Thyroid gland (tissue), 4 donors: Measurements from ENCODE around the gene GPR3. TPM values are rescaled to one million over a fixed set of nuclear protein-coding genes. Genes with fewer than 3 reads are reported as not detected.
A peak's percentile ranks its signal among the peaks of the same experiment; 100 is the strongest.

Experiments
- DNase-seq, 2 donors: peaks; one replicate each; pipeline ENCODE4 v3.0.0-alpha.2; 2019
- H3K27ac ChIP-seq, 3 donors: fragments of 200-600 bp; sonication (generic); 1 replicate in 2 of 3; 2 replicates in 1 of 3; pipeline ENCODE4 v1.5.1; 2016 to 2019; ENCODE audit warnings: mild to moderate bottlenecking in 1 of 3, moderate library complexity in 1 of 3
- H3K27me3 ChIP-seq: fragments of 200-600 bp; sonication (generic); one replicate; pipeline ENCODE4 v1.5.1; 2019
- H3K36me3 ChIP-seq, 2 donors: fragments of 200-600 bp; sonication (generic); one replicate each; pipeline ENCODE4 v1.5.1; 2016 to 2019
- H3K4me1 ChIP-seq, 2 donors: fragments of 200-600 bp; sonication (generic); one replicate each; pipeline ENCODE4 v1.5.1; 2017 to 2019
- H3K4me3 ChIP-seq, 3 donors: fragments of 200-600 bp; sonication (generic); replicated peaks in 1 of 3; 1 replicate in 2 of 3; 2 replicates in 1 of 3; pipeline ENCODE4 v1.5.1; 2016; ENCODE audit warnings: mild to moderate bottlenecking in 1 of 3
- H3K9me3 ChIP-seq: fragments of 200-600 bp; sonication (generic); one replicate; pipeline ENCODE4 v1.5.1; 2017
- CTCF ChIP-seq, 6 experiments: fragments of 200-600 bp in 3 of 6; fragments of 450-650 bp in 3 of 6; sonication (generic) in 3 of 6; IDR thresholded peaks; one replicate each; pipeline ENCODE4 v1.5.1; 2016 to 2019; ENCODE audit warnings: antibody characterized with exemption in 6 of 6, mild to moderate bottlenecking in 2 of 6, inconsistent platforms in 1 of 6, moderate library complexity in 1 of 6
- POLR2A ChIP-seq, 2 donors: fragments of 450-650 bp; IDR thresholded peaks; one replicate each; pipeline ENCODE4 v1.6.1; 2017; ENCODE audit warnings: antibody characterized with exemption in 2 of 2, mild to moderate bottlenecking in 2 of 2, moderate library complexity in 1 of 2
- WGBS, 2 donors: methylation state at CpG; one replicate each; pipeline ENCODE4 v1.1.5; 2017; 5-methylcytosine and 5-hydroxymethylcytosine counted together
- intact Hi-C: fragments of 100-400 bp; cut with DNase I; formaldehyde crosslinking; loops from one replicate; pipeline ENCODE4 v1.15.1; 2023
- total RNA-seq, 4 donors: library from RNA; depleted of rRNA; stranded (reverse); fragments of >200 nt; gene quantifications; one replicate each; pipeline ENCODE4 v1.2.3, GENCODE V29; 2016

The GPR3 gene
- total RNA-seq, 4 donors from 2014 or later, result 0.11 to 2.1 (median 0.60) TPM

GRCh38 chr1:27366411-27367159 is 25.8 kb upstream of the GPR3 start, which contains the start of gene MAP3K6:
TSS of gene MAP3K6 (minus strand) at chr1:27366961. CDS start at chr1:27366597, 364 bp downstream.
- peak; percentile 93 to 95 for DNase-seq
- H3K4me3 ChIP-seq, result peak within 1 kb of the TSS; percentile 48 to 63 (median 51)

GRCh38 chr1:27367160-27367650 is 25.2 kb upstream of the GPR3 start:
- WGBS, 2 donors, result 41 to 45% methylated on average over 7 to 8 of the region's 8 CpGs
- no peak for TF ChIP-seq CTCF (IDR thresholded peaks at IDR 0.05)
- Histone ChIP-seq H3K9me3 (no peaks in the 10 kb centered on the region), H3K36me3 (peaks cover 6 to 20% of the 10 kb centered on the region in 2 donors), H3K4me1 (peaks cover 6 to 20% of the 10 kb centered on the region in 2 donors), H3K27me3 (no peaks in the 10 kb centered on the region), H3K4me3 (peak overlapping the region in 1 of 3 donors; percentile 63), H3K27ac (peak overlapping the region; percentile 29 to 95 (median 94))
- no peak for DNase-seq
- intact Hi-C loops, result no loop called here

More at GRCh38 chr1:27366411-27367159, 25.8 kb upstream of the GPR3 start, which contains the start of gene MAP3K6:
- 1% methylated on average over 24 to 31 of the region's 67 CpGs for WGBS, 2 donors
- TF ChIP-seq CTCF (IDR thresholded peaks at IDR 0.05) (peak in 3 of 6 experiments; percentile 25 to 43 (median 37)), POLR2A (IDR thresholded peaks at IDR 0.05) (peak in 1 of 2 donors; percentile 79)
- Histone ChIP-seq H3K27ac (peak within 1 kb of the TSS; percentile 92 to 95 (median 94)), H3K4me1 (peaks cover 5 to 20% of the 10 kb centered on the region in 2 donors), H3K27me3 (no peaks in the 10 kb centered on the region), H3K9me3 (no peaks in the 10 kb centered on the region), H3K36me3 (peaks cover 10 to 26% of the 10 kb centered on the region in 2 donors)
- intact Hi-C loops, result no loop called here

GRCh38 chr1:27368869-27369582 is 23.4 kb upstream of the GPR3 start:
- H3K27ac ChIP-seq, result no peak overlapping the region
- TF ChIP-seq POLR2A (IDR thresholded peaks at IDR 0.05), result no peak
- TF ChIP-seq CTCF (IDR thresholded peaks at IDR 0.05), result no peak
- 74 to 79% methylated on average over 13 of the region's 13 CpGs for WGBS, 2 donors
- peaks cover 8 to 30% of the 10 kb centered on the region in 2 donors for H3K4me1 ChIP-seq
- peaks cover 0 to 1% of the 10 kb centered on the region in 2 donors for H3K36me3 ChIP-seq
- no peaks in the 10 kb centered on the region for H3K27me3 ChIP-seq
- intact Hi-C loops, result no loop called here
- H3K9me3 ChIP-seq, result no peaks in the 10 kb centered on the region
- no peak for DNase-seq
- H3K4me3 ChIP-seq, result no peak overlapping the region

GRCh38 chr1:27372022-27372807 is 20.2 kb upstream of the GPR3 start:
- intact Hi-C loops, result no loop called here
- Histone ChIP-seq H3K4me3 (no peak overlapping the region), H3K9me3 (no peaks in the 10 kb centered on the region), H3K4me1 (peaks cover 4 to 14% of the 10 kb centered on the region in 2 donors), H3K36me3 (no peaks in the 10 kb centered on the region), H3K27me3 (no peaks in the 10 kb centered on the region), H3K27ac (no peak overlapping the region)
- no peak for TF ChIP-seq POLR2A (IDR thresholded peaks at IDR 0.05)
- TF ChIP-seq CTCF (IDR thresholded peaks at IDR 0.05), result peak in 3 of 6 experiments; percentile 14 to 30 (median 19)
- peak; percentile 83 to 88 for DNase-seq
- 61 to 63% methylated on average over 16 to 19 of the region's 19 CpGs for WGBS, 2 donors
